CD4-positive, alpha-beta T cell treated with Interleukin-2 at 100 ng/mL for 4 hours (primary cell): ENCODE measurements around the gene GNA12.

ENCODE experiments used
- DNase-seq: peaks from one replicate; pipeline ENCODE4 v3.0.0-alpha.2; 2020; ENCODE audit warnings: low spot score

GNA12 gene

GRCh38 chr7:2777898-2778535 is 66.1 kb downstream of the GNA12 start:
- DNase-seq: no peak

- no peak for DNase-seq
Measured at GRCh38 chr7:2776401-2776800, 67.7 kb downstream of the GNA12 start.

- no peak for DNase-seq
Measured at GRCh38 chr7:2775785-2776184, 68.3 kb downstream of the GNA12 start.

GRCh38 chr7:2775376-2775775 is 68.7 kb downstream of the GNA12 start:
- no peak for DNase-seq

GRCh38 chr7:2774935-2775334 is 69.2 kb downstream of the GNA12 start:
- DNase-seq: no peak

- DNase-seq: no peak
Measured at GRCh38 chr7:2774280-2774679, 69.8 kb downstream of the GNA12 start.

GRCh38 chr7:2773608-2774007 is 70.5 kb downstream of the GNA12 start:
- no peak for DNase-seq

- DNase-seq: no peak
Measured at GRCh38 chr7:2771274-2771731, 72.8 kb downstream of the GNA12 start.

- DNase-seq: no peak
Measured at GRCh38 chr7:2764621-2765020, 79.5 kb downstream of the GNA12 start.

GRCh38 chr7:2763597-2763996 is 80.5 kb downstream of the GNA12 start:
- DNase-seq: no peak

GRCh38 chr7:2761801-2762497 is 82.2 kb downstream of the GNA12 start:
- no peak for DNase-seq

GRCh38 chr7:2761131-2761624 is 82.9 kb downstream of the GNA12 start:
- DNase-seq: no peak

GRCh38 chr7:2760098-2760889 is 83.8 kb downstream of the GNA12 start:
- DNase-seq: no peak

GRCh38 chr7:2759736-2760097 is 84.4 kb downstream of the GNA12 start:
- no peak for DNase-seq

- no peak for DNase-seq
Measured at GRCh38 chr7:2758673-2759616, 85.2 kb downstream of the GNA12 start.

- DNase-seq: peak; percentile 66
Measured at GRCh38 chr7:2757904-2758672, 86.0 kb downstream of the GNA12 start.

- no peak for DNase-seq
Measured at GRCh38 chr7:2757361-2757903, 86.7 kb downstream of the GNA12 start.

- no peak for DNase-seq
Measured at GRCh38 chr7:2755531-2755930, 88.6 kb downstream of the GNA12 start.

- no peak for DNase-seq
Measured at GRCh38 chr7:2754912-2755311, 89.2 kb downstream of the GNA12 start.

- DNase-seq: no peak
Measured at GRCh38 chr7:2754086-2754485, 90.0 kb downstream of the GNA12 start.

GRCh38 chr7:2753148-2753547 is 91.0 kb downstream of the GNA12 start:
- no peak for DNase-seq
